ENCODE measurements around the gene ARFGEF2.

Gene ARFGEF2

GRCh38 chr20:48958743-48959142 lies 37.2 kb downstream of the ARFGEF2 start:
- TF ChIP-seq CTCF (IDR thresholded peaks at IDR 0.05; ENCODE audit: extremely low read depth, insufficient read depth, missing control alignments), result no peak
- no peak for DNase-seq (ENCODE audit: low spot score)
- in situ Hi-C loops (cut with MboI; ENCODE audit: low pct_unique_long_range_greater_than_20kb, low sequenced_read_pairs, unreplicated experiment), result no loop called here

- no peak for TF ChIP-seq CTCF (IDR thresholded peaks at IDR 0.05; ENCODE audit: extremely low read depth, insufficient read depth, missing control alignments)
- DNase-seq (ENCODE audit: low spot score), result no peak
- in situ Hi-C loops (cut with MboI; ENCODE audit: low pct_unique_long_range_greater_than_20kb, low sequenced_read_pairs, unreplicated experiment), result no loop called here
Measured at GRCh38 chr20:48959899-48960550, 38.5 kb downstream of the ARFGEF2 start.

- no peak for DNase-seq (ENCODE audit: low spot score)
- in situ Hi-C loops (cut with MboI; ENCODE audit: low pct_unique_long_range_greater_than_20kb, low sequenced_read_pairs, unreplicated experiment), result no loop called here
- TF ChIP-seq CTCF (IDR thresholded peaks at IDR 0.05; ENCODE audit: extremely low read depth, insufficient read depth, missing control alignments), result no peak
Measured at GRCh38 chr20:48962421-48962820, 40.9 kb downstream of the ARFGEF2 start.

GRCh38 chr20:48962976-48963771 lies 41.7 kb downstream of the ARFGEF2 start:
- DNase-seq (ENCODE audit: low spot score), result no peak
- TF ChIP-seq CTCF (IDR thresholded peaks at IDR 0.05; ENCODE audit: extremely low read depth, insufficient read depth, missing control alignments), result no peak
- in situ Hi-C loops (cut with MboI; ENCODE audit: low pct_unique_long_range_greater_than_20kb, low sequenced_read_pairs, unreplicated experiment), result no loop called here

GRCh38 chr20:48965189-48965910 lies 43.8 kb downstream of the ARFGEF2 start:
- no peak for TF ChIP-seq CTCF (IDR thresholded peaks at IDR 0.05; ENCODE audit: extremely low read depth, insufficient read depth, missing control alignments)
- no peak for DNase-seq (ENCODE audit: low spot score)
- in situ Hi-C loops (cut with MboI; ENCODE audit: low pct_unique_long_range_greater_than_20kb, low sequenced_read_pairs, unreplicated experiment), result no loop called here

- no peak for DNase-seq (ENCODE audit: low spot score)
Measured at GRCh38 chr20:48970681-48971365, 49.3 kb downstream of the ARFGEF2 start.

More at GRCh38 chr20:48970681-48971365, 49.3 kb downstream of the ARFGEF2 start:
- in situ Hi-C loops (cut with MboI; ENCODE audit: low pct_unique_long_range_greater_than_20kb, low sequenced_read_pairs, unreplicated experiment), result no loop called here
- no peak for TF ChIP-seq CTCF (IDR thresholded peaks at IDR 0.05; ENCODE audit: extremely low read depth, insufficient read depth, missing control alignments)
